Mucosa of descending colon (tissue), 3 donors: ENCODE data around the gene TRMT2A. TPM values are rescaled to one million over a fixed set of nuclear protein-coding genes. Genes with fewer than 3 reads are reported as not detected.

Experiments used
- ATAC-seq: fragments of 200-7000 bp; cut with Tn5 transposase; one replicate; pipeline ENCODE4 v1.9.1; 2020; ENCODE audit warnings: mild to moderate bottlenecking, moderate library complexity
- DNase-seq, 3 donors: peaks; one replicate each; pipeline ENCODE4 v3.0.0-alpha.2; 2020
- H3K36me3 ChIP-seq: fragments of 200-600 bp; one replicate; pipeline ENCODE4 v1.8.0; 2021; ENCODE audit warnings: low read depth, mild to moderate bottlenecking
- H3K4me1 ChIP-seq: fragments of 200-600 bp; one replicate; pipeline ENCODE4 v1.8.0; 2021; ENCODE audit warnings: low read depth, mild to moderate bottlenecking
- H3K4me3 ChIP-seq: fragments of 200-600 bp; one replicate; pipeline ENCODE4 v1.8.0; 2021; ENCODE audit warnings: mild to moderate bottlenecking
- H3K9me3 ChIP-seq: fragments of 200-600 bp; one replicate; pipeline ENCODE4 v1.8.0; 2021; ENCODE audit warnings: mild to moderate bottlenecking
- intact Hi-C, 2 donors: fragments of 100-400 bp; cut with DNase I in 1 of 2; cut with micrococcal nuclease in 1 of 2; formaldehyde crosslinking; loops; one replicate each; pipeline versions ENCODE4 v1.11.0 to v1.11.1; 2022; cut with DNase I, micrococcal nuclease
- total RNA-seq, 3 donors: library from RNA; stranded (reverse); fragmentation: NEBNext Ultra II Directional in 2 of 3; extraction: Animal tissue kit (Norgen Biotek cat#: 25700) in 2 of 3; gene quantifications; one replicate each; pipeline versions ENCODE4 v1.2.1 to v1.2.4, GENCODE V29; 2021 to 2023
- TF ChIP-seq, protein P1 (sequence below): fragments of 200-600 bp; IDR thresholded peaks from one replicate; pipeline ENCODE4 v1.8.0; 2022; ENCODE audit warnings: antibody characterized with exemption, mild to moderate bottlenecking
- donor health status: DM: no; HTN: no; CAD: no; lungs with moderate emphysema.
- donor health status: DM: no; HTN: no; CAD: no.
- donor health status: DM: no; HTN: yes; CAD: no.

TRMT2A gene
- total RNA-seq, 3 donors from 2014 or later = 34.4 to 50.0 (median 37.6) TPM

DNA sequence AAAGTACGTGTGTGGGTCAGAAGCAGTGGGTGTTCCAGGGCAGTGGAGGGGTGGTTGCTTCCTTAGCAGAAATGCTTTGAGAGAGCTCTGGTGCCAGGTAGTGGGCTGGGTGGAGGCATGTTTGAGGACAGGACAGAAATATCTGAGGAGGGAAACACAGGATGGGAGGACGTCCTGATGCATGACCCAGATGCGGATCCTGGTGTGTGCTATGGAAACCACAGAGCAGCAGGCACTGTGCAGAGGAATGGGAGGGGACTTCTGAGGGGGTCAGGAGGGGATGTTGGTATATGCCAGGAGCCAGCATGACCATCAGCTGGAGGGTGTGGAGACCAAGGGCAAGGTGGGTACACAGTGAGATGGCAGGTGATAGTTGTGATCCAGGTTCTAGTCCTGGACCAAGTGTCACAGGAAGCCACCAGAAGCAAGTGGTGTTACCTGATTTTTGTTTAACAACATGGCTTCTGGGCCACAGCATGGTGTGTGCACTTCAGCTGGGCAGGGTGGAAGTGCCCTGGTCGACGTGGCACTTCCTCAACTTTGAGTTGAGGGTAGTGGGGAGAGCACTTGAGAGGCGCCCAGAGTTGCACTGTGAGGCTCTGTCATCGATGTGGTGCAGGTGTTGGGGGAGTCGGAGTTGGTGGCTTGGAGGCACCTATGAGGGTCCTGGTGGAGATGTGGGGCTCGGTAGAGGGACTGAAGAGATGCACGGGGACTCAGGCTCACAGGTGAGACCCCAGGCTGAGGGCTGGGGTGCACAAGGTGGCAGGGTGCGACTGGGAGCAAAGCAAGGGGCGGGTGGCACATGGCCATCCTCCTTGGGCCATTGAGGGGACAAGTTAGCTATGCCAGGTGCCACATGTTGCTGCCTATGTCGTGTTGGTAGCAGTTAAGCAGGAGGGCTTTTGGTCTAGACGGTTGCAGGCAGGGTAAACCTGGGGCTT lies 29.4 kb downstream of the TRMT2A start:
- H3K36me3 ChIP-seq = peaks cover 21% of the 10 kb centered on the region
- H3K9me3 ChIP-seq = no peaks in the 10 kb centered on the region
- ATAC-seq (no peak), DNase-seq (peak in 2 of 3 donors; percentile 16 to 37)
- intact Hi-C loops = no loop called here
- peaks cover 7% of the 10 kb centered on the region for H3K4me1 ChIP-seq
- H3K4me3 ChIP-seq = no peak overlapping the region
- TF ChIP-seq, protein P1, sequence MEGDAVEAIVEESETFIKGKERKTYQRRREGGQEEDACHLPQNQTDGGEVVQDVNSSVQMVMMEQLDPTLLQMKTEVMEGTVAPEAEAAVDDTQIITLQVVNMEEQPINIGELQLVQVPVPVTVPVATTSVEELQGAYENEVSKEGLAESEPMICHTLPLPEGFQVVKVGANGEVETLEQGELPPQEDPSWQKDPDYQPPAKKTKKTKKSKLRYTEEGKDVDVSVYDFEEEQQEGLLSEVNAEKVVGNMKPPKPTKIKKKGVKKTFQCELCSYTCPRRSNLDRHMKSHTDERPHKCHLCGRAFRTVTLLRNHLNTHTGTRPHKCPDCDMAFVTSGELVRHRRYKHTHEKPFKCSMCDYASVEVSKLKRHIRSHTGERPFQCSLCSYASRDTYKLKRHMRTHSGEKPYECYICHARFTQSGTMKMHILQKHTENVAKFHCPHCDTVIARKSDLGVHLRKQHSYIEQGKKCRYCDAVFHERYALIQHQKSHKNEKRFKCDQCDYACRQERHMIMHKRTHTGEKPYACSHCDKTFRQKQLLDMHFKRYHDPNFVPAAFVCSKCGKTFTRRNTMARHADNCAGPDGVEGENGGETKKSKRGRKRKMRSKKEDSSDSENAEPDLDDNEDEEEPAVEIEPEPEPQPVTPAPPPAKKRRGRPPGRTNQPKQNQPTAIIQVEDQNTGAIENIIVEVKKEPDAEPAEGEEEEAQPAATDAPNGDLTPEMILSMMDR = no peak

DNA sequence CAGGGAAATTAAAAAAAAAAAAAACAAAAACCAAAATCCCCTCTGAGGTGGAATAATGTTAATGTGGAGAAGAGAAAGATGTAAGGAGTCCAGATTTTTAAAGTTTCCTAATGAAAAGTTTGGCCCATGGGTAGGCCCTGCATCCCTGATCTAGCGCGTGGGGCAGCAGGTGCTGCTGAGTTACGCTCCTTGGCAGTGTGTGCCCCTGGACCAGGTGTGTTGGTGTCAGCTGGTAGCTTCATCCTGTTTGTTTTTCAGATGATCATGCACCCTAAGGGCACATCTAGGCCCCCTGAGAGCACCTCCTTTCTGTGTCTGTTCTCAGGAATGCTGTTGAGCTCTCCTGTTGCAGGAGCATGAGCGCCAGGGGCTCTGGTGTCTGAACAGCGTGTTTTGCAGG lies 30.3 kb downstream of the TRMT2A start:
- ATAC-seq (no peak), DNase-seq (peak in 2 of 3 donors; percentile 2 to 6)
- H3K4me1 ChIP-seq = peaks cover 14% of the 10 kb centered on the region
- H3K36me3 ChIP-seq = peaks cover 15% of the 10 kb centered on the region
- no peaks in the 10 kb centered on the region for H3K9me3 ChIP-seq
- no peak overlapping the region for H3K4me3 ChIP-seq
- TF ChIP-seq, protein P1 = no peak
- intact Hi-C loops = no loop called here

DNA sequence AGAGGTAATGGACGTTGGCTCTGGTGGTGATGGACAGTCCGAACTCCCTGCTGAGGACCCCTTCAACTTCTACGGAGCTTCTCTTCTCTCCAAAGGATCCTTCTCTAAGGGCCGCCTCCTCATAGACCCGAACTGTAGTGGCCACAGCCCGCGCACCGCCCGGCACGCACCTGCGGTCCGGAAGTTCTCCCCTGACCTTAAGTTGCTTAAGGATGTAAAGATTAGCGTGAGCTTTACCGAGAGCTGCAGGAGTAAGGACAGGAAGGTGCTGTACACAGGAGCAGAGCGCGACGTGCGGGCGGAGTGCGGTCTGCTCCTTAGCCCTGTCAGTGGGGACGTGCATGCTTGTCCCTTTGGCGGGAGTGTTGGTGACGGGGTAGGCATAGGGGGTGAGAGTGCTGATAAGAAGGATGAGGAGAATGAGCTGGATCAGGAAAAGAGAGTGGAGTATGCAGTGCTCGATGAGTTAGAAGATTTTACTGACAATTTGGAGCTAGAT lies 30.9 kb downstream of the TRMT2A start:
- Histone ChIP-seq H3K9me3 (no peaks in the 10 kb centered on the region), H3K4me3 (no peak overlapping the region), H3K4me1 (peaks cover 20% of the 10 kb centered on the region), H3K36me3 (peaks cover 9% of the 10 kb centered on the region)
- intact Hi-C loops = no loop called here
- TF ChIP-seq, protein P1 = no peak
- no peak for ATAC-seq
- peak in 2 of 3 donors; percentile 17 to 26 for DNase-seq

DNA sequence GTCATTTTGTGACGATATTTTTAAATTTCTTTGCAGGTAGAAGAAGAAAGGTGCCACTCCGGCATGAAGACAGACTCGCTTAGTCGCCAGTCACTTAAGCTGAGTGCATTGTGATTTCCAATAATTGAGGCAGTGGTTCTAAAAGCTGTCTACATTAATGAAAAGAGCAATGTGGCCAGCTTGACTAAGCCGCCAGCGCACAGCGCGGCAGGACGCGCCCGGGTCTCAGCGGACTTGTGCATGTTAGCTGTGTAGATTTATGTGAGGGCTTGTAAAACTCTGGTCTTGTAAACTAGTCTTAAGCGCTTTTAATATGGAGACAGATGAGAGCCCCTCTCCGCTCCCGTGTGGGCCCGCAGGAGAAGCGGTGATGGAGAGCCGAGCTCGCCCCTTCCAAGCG lies 31.4 kb downstream of the TRMT2A start:
- intact Hi-C loops = no loop called here
- no peak for ATAC-seq
- TF ChIP-seq, protein P1 = no peak
- Histone ChIP-seq H3K9me3 (no peaks in the 10 kb centered on the region), H3K4me3 (no peak overlapping the region), H3K36me3 (peaks cover 9% of the 10 kb centered on the region), H3K4me1 (peaks cover 25% of the 10 kb centered on the region)
- DNase-seq = peak in 1 of 3 donors; percentile 29

DNA sequence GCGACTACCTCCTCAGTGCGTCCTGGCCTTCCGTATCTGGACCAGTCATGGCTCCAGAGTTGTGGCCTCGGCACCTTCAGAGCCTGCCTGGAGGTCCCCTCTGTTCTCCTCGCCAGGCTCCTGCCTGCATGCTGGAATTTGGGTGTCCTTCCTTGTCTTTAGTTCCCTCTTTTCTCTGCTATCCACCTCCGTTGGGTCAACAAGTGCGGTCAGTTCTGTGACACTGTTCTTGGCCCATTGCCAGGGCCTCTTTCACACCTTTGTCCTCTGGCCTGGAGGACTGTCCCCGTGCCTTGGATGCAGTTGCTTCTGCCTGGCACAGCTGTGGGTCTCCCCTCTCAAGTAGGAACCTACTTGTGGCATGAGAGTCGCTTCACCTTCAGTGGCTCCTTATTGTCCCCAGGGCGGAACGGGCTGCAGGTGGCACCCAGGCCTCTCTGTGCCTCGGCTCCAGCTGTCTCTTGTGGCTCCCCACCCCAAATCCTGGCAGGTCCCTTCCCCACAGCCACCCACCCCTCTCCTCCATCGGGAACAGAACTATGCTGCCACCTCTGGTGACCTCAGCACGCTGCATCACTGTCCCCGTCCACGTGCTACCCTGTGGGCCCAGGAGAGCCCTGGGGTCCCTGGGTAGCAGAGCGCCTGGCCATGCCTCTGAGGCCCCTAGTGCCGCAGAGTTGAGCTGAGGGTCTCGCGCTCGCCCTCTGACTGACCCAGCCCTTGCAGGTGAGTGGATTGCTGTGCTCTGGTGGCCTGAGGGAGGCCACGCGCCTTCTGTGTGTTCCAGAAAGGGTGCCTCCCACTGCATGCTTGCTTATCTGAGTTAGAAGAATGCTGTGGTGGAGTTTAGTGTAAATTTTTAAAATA lies 32.2 kb downstream of the TRMT2A start:
- Histone ChIP-seq H3K4me3 (no peak overlapping the region), H3K4me1 (peaks cover 25% of the 10 kb centered on the region), H3K36me3 (peaks cover 2% of the 10 kb centered on the region), H3K9me3 (no peaks in the 10 kb centered on the region)
- DNase-seq (peak in 2 of 3 donors; percentile 33 to 34), ATAC-seq (no peak)
- TF ChIP-seq, protein P1 = no peak
- intact Hi-C loops = no loop called here
